C4-2B (cell line): ENCODE data around the gene SLC7A6.

Experiments
- H3K27ac ChIP-seq: fragments of 450-650 bp; 2 replicates; pipeline ENCODE4 v1.5.1; 2017
- ZFX ChIP-seq: fragments of 450-650 bp; IDR thresholded peaks from 2 replicates; pipeline ENCODE4 v1.6.1; 2017
- TF ChIP-seq, protein P1 (sequence below): fragments of 450-650 bp; conservative IDR thresholded peaks from 2 replicates; pipeline ENCODE4 v1.5.1; 2017; ENCODE audit warnings: mild to moderate bottlenecking

SLC7A6 gene

DNA sequence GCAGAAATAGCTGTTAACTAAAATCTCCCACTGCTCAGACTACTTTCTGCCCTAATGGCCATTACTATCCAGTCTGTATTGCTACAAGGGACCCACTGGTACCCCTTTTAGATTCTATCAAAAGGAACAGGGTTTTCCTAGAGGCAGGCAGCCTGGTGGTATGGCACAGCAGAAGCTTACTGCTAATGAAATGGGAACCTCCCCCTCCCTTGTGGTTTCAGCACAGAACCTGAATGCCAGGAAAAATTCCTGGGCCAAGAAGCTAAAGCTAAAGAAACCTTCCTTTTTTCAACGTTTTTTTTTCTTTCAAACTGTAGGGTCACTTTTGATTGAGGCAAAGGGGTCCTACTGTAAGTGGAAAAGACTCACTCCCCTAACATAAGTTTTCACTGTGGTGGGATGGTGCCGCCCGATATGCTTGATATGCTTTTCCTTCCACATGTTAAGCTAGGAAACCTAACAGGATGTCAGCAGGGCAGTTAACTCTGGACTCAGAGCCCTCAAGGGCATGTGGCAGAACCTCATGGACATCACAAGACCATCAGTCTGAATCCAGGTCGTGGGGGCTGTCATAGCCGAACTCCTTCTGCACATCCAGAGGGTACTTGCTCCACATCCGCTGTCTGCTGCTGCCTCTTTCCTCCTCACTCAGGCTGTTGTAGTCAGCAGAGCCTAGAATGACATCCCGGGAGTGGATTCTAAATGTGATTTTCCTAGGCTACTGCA is 36.6 kb downstream of the SLC7A6 start:
- no peak for TF ChIP-seq ZFX
- TF ChIP-seq, protein P1, sequence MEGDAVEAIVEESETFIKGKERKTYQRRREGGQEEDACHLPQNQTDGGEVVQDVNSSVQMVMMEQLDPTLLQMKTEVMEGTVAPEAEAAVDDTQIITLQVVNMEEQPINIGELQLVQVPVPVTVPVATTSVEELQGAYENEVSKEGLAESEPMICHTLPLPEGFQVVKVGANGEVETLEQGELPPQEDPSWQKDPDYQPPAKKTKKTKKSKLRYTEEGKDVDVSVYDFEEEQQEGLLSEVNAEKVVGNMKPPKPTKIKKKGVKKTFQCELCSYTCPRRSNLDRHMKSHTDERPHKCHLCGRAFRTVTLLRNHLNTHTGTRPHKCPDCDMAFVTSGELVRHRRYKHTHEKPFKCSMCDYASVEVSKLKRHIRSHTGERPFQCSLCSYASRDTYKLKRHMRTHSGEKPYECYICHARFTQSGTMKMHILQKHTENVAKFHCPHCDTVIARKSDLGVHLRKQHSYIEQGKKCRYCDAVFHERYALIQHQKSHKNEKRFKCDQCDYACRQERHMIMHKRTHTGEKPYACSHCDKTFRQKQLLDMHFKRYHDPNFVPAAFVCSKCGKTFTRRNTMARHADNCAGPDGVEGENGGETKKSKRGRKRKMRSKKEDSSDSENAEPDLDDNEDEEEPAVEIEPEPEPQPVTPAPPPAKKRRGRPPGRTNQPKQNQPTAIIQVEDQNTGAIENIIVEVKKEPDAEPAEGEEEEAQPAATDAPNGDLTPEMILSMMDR = no peak
- no peak overlapping the region for H3K27ac ChIP-seq

DNA sequence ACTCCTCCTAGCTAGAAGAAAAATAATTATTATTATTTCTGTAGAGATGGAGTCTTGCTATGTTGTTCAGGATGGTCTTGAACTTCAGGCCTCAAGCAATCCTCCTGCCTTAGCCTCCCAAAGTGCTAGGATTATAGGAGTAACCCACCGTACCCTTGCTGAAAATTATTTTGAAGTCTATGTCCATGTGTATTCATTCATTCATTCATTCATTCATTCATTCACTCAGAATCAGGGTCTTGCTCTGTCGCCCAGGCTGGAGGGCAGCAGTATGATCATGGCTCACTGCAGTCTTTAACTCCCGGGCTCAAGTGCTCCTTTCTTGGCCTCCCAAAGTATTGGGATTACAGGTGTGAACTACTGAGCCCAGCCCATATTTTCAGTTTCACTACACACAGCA is 42.3 kb downstream of the SLC7A6 start:
- no peak overlapping the region for H3K27ac ChIP-seq
- no peak for TF ChIP-seq ZFX
- TF ChIP-seq, protein P1 = no peak

DNA sequence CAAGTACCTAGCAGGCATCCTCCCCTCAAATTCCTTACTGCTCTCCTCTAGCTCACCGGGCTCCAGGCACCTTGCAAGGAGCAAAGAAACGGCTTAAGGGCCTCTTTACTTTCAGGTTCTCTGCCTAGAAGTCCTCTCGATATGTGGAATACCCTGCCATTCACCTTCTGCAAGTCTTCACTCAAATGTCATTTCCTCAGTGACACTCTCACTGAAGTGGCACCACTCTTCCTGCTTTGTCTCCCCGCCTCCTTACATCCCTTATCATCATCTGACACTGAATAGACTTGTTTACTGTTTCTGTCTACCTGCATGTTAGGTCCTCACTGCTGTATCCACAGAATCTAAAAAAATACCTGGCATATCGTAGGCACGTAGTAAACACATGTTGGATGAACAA is 45.5 kb downstream of the SLC7A6 start:
- peak overlapping the region; percentile 95 for H3K27ac ChIP-seq
- TF ChIP-seq, protein P1 = no peak
- TF ChIP-seq ZFX = no peak

DNA sequence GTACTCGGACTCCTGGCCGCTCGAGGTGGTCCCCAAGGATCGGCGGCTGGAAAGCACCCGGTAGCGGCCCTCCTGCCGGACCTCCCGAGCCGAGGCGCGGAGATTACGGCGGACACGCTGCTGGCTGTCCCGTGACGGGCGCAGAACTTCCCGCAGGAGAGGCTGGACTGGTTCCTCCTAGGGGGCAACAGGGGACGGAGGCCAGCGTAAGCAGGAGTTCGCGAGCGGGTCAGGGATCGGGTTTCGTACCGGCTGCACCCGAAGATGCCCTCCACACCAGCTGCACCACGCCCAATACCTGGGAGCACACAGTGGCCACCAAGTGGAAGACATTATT is 46.1 kb downstream of the SLC7A6 start:
- H3K27ac ChIP-seq = peak overlapping the region; percentile 95
- no peak for TF ChIP-seq ZFX
- TF ChIP-seq, protein P1 = no peak

DNA sequence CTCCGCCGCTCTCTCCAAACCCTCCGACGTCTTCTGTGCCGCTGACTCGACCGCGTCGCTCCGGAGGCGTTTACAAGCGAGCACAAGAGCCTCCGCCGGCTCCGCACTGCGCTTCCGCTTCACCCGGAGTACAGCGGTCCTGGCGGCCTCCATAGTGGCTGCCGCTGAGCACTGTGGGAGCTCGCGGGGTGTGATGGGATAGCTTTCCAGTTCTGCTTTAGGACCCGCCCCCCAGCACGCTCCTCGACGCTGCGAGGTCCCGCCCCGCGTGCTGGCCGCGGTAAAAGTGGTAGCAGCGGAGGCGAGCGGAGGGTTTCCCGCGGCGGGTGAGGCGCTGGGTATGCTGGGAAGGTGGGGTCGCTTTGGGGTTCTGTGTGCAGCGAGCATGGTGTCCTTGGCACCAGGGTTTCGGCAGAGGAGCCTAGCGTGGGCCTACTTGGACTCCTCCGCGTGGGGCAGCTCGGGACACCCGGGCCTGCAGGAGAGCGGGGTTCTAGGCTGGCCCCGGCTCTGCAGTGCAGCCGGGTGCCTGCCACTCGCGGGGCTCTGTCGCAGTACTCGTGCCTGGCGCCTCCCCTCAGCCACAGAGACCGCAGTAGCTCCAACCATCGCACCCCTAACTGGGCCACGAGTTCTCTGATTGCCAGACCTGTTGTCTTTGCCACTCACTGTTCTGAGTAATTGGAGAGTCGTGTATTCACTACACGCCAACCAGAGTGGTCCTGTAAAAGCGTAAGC is 46.6 kb downstream of the SLC7A6 start, which contains the start of the genes PRMT7 and SLC7A6OS:
Gene PRMT7 (plus strand): TSS at position 246 of the 738 bp plus-strand sequence. CDS start 4,961 bp downstream, outside the sequence.
Gene SLC7A6OS (minus strand): TSS at position 173 of the 738 bp plus-strand sequence. CDS start 20 bp downstream, at position 153.
- peak within 1 kb of the TSS; percentile 95 for H3K27ac ChIP-seq
- peak; percentile 59; the same call in 1 of the 2 replicates for TF ChIP-seq ZFX
- TF ChIP-seq, protein P1 = no peak; the same call in 1 of the 2 replicates

DNA sequence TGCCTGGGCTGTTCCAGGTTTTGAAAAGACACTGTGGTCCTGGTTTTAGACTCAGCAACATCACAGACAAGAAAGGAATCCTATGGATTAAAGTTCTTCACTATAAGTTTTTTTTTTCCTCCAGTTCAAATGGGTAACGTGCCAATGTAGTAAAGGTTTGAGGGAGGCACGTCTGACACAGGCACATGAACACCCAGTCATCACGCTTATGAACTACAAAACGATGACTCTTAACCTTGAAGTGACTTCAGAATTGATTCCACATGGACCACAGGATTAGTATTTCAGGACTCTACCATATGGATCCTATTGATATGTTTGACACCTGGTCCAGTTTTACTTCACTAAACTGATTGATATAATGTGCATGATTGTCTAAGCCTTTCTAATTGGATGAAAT is 48.8 kb downstream of the SLC7A6 start:
- TF ChIP-seq, protein P1 = no peak
- TF ChIP-seq ZFX = no peak
- no peak overlapping the region for H3K27ac ChIP-seq

DNA sequence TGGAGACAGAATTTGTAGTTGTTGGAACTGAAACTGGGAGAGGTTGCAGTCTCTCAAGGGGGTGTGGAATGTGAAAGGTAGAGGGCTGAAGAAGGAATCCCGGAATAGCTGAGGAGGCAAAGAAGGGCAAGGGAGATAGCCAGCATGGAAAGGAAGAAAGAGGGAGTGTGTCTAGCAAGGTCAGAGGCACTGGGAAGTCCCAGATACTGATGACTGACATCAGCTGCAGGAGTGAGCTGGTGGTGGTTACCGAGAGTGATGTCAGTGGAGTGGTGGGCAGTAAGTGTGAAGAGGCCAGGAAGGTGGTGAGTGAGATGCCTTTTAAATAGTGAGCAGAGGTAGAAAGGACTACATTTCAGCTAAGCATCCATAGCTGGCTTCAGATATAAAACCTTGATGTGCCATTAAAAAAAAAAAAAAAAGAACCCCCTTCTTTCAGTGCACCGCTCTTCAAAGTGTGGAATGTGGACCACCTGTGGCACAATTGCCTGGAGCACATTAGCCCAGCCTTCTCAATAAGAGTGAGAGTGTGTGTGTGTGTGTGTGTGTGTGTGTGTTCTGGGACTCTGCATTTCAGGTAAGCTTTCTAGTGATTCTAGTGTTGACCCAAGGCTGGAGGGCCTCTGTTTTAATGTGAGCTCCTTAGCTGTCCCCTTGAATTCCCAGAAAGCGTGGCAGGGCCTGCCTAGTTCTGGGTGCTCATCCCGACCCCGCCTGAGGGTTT is 55.0 kb downstream of the SLC7A6 start:
- no peak overlapping the region for H3K27ac ChIP-seq
- TF ChIP-seq, protein P1 = no peak
- TF ChIP-seq ZFX = no peak
